BJ (cell line): ENCODE data around the gene RPUSD1. TPM values are rescaled to one million over a fixed set of nuclear protein-coding genes. Genes with fewer than 3 reads are reported as not detected.

Experiments
- CTCF ChIA-PET: fragments of 350-600 bp; formaldehyde crosslinking; extraction: SDS; loops from one replicate; lab custom pipeline; 2021; ENCODE audit warnings: antibody characterized with exemption, inconsistent platforms; lab: Yijun Ruan, JAX
- POLR2A ChIA-PET: fragments of 300-600 bp; sonication (Branson Sonifier 250); formaldehyde crosslinking; extraction: SDS; loops from one replicate; lab custom pipeline; 2021; ENCODE audit warnings: antibody characterized with exemption; lab: Charles Lee
- DNase-seq: peaks from one replicate; pipeline ENCODE4 v3.0.0-alpha.2; 2011; ENCODE audit warnings: low read depth
- H3K27me3 ChIP-seq: 2 replicates; pipeline ENCODE4 v1.6.0; 2011; ENCODE audit warnings: low read length; ENCODE audit not compliant: control insufficient read depth, insufficient read depth
- H3K36me3 ChIP-seq: 2 replicates; pipeline ENCODE4 v1.5.1; 2011; ENCODE audit warnings: low read length; ENCODE audit not compliant: control insufficient read depth, insufficient read depth
- H3K4me3 ChIP-seq: 2 replicates; pipeline ENCODE4 v1.5.1; 2011; ENCODE audit warnings: low read depth, mild to moderate bottlenecking, control low read depth, low read length
- polyA plus RNA-seq: library from polyadenylated mRNA; depleted of rRNA; stranded (reverse); fragments of >200 nt; gene quantifications from 2 replicates; pipeline ENCODE4 v1.2.3, GENCODE V29; 2011
- TF ChIP-seq, protein P1 (sequence below): IDR thresholded peaks from 2 replicates; pipeline ENCODE4 v1.5.1; 2011; ENCODE audit warnings: low read depth, mild to moderate bottlenecking, control low read depth, inconsistent platforms, low read length, moderate library complexity; ENCODE audit not compliant: insufficient read depth

The RPUSD1 gene
- polyA plus RNA-seq, 1 experiment: 24.7 TPM

DNA sequence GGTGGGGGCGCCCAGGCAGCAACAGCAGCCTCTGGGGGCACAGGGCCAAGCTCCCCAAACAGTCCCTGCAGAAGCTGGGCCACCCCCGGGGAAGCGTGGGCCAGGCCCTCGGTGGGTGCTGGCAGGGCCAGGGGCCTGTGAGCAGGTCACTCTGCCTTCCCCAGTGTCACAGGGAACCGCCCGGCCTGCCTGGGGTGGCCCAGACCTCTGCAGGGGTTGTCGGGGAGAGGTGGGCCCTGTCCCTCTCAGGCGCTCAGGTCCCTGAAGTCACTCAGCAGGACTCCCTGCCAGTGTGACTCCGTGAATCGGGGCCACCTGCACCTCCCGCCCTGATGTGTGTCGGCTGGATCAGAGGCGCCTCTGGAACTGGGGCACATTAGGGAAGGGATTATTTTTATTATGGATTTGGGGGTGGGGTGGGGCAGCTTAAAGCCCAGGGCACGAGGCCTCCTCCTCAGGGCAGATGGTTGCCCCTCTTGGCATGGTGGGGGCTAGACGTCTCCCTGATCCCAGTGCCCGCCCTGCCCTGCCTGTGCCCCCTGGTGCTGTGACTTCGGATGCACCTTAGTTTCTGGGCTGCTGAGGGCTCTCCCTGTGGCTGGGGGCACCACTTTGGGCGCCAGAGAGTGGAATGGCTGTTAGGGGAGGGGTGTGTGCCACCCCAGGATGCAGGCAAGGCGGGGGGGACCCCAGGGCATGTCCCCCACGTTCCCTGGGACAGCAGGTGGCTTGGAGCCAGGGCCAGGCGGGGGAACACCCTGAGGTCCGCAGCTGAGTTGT is 13.6 kb upstream of the RPUSD1 start:
- no peak for DNase-seq
- Histone ChIP-seq H3K4me3 (no peak overlapping the region), H3K27me3 (peaks cover 17% of the 10 kb centered on the region), H3K36me3 (no peaks in the 10 kb centered on the region)
- TF ChIP-seq, protein P1, sequence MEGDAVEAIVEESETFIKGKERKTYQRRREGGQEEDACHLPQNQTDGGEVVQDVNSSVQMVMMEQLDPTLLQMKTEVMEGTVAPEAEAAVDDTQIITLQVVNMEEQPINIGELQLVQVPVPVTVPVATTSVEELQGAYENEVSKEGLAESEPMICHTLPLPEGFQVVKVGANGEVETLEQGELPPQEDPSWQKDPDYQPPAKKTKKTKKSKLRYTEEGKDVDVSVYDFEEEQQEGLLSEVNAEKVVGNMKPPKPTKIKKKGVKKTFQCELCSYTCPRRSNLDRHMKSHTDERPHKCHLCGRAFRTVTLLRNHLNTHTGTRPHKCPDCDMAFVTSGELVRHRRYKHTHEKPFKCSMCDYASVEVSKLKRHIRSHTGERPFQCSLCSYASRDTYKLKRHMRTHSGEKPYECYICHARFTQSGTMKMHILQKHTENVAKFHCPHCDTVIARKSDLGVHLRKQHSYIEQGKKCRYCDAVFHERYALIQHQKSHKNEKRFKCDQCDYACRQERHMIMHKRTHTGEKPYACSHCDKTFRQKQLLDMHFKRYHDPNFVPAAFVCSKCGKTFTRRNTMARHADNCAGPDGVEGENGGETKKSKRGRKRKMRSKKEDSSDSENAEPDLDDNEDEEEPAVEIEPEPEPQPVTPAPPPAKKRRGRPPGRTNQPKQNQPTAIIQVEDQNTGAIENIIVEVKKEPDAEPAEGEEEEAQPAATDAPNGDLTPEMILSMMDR: no peak
- ChIA-PET CTCF (no interaction called here), POLR2A (no interaction called here)

GRCh38 chr16:800834-801511 is 12.8 kb upstream of the RPUSD1 start:
- DNase-seq: no peak
- no peak overlapping the region for H3K4me3 ChIP-seq
- TF ChIP-seq, protein P1: no peak
- CTCF ChIA-PET: interaction anchor here (1.1 kb wide), 1 partner anchor 254 kb away, joined by 3 read pairs; no protein-coding TSS in a partner anchor
- peaks cover 17% of the 10 kb centered on the region for H3K27me3 ChIP-seq
- H3K36me3 ChIP-seq: no peaks in the 10 kb centered on the region
- POLR2A ChIA-PET: no interaction called here

- Histone ChIP-seq H3K4me3 (no peak within 1 kb of the TSS), H3K36me3 (no peaks in the 10 kb centered on the region), H3K27me3 (peaks cover 17% of the 10 kb centered on the region)
- no peak for DNase-seq
- ChIA-PET POLR2A (no interaction called here), CTCF (interaction anchor here (1.1 kb wide), 1 partner anchor 255 kb away, joined by 3 read pairs; no protein-coding TSS in a partner anchor)
- TF ChIP-seq, protein P1: no peak
Measured at GRCh38 chr16:799948-800833, 12.0 kb upstream of the RPUSD1 start, which contains the start of gene GNG13. Gene GNG13, minus strand, starts transcription at chr16:800734. Its CDS starts 1,657 bp downstream, at chr16:799077.

- POLR2A ChIA-PET: no interaction called here
- CTCF ChIA-PET: interaction anchor here (0.9 kb wide), 1 partner anchor 87 kb away, joined by 3 read pairs; no protein-coding TSS in a partner anchor
- no peaks in the 10 kb centered on the region for H3K36me3 ChIP-seq
- DNase-seq: no peak
- TF ChIP-seq, protein P1: no peak
- no peak overlapping the region for H3K4me3 ChIP-seq
- peaks cover 17% of the 10 kb centered on the region for H3K27me3 ChIP-seq
Measured at GRCh38 chr16:799111-799947, 11.1 kb upstream of the RPUSD1 start.
